GM12874 (cell line): ENCODE data around the gene ZNF385B.

Experiments
- CTCF ChIP-seq: IDR thresholded peaks from 2 replicates; pipeline ENCODE4 v1.5.1; 2011; ENCODE audit warnings: low read depth, mild to moderate bottlenecking, control low read depth, low read length, moderate library complexity; ENCODE audit not compliant: insufficient read depth

ZNF385B gene

GRCh38 chr2:179741317-179741716 lies 120.1 kb downstream of the ZNF385B start:
- TF ChIP-seq CTCF = no peak

GRCh38 chr2:179729966-179730365 lies 131.4 kb downstream of the ZNF385B start:
- no peak for TF ChIP-seq CTCF

- no peak for TF ChIP-seq CTCF
These were observed 134.8 kb downstream of the ZNF385B start for GRCh38 chr2:179726461-179727180.

DNA sequence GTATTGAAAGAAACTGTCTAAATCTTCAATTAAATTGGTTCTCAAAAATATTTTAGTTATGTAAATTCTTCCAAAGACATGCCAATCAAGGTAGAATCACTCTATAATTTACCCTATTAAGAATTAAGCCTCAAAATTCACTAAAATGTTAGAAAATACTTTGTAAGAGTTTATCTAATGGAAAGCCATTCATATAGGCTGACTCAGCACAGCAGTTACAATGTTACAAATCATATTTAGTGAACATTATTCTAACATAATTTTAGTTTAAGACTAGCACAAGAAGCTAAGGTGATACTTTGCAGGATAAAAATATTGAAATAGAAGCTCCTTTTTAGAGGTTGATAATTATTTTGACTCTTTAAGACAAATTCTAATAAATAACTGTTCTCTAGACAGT lies 137.0 kb downstream of the ZNF385B start:
- no peak for TF ChIP-seq CTCF

DNA sequence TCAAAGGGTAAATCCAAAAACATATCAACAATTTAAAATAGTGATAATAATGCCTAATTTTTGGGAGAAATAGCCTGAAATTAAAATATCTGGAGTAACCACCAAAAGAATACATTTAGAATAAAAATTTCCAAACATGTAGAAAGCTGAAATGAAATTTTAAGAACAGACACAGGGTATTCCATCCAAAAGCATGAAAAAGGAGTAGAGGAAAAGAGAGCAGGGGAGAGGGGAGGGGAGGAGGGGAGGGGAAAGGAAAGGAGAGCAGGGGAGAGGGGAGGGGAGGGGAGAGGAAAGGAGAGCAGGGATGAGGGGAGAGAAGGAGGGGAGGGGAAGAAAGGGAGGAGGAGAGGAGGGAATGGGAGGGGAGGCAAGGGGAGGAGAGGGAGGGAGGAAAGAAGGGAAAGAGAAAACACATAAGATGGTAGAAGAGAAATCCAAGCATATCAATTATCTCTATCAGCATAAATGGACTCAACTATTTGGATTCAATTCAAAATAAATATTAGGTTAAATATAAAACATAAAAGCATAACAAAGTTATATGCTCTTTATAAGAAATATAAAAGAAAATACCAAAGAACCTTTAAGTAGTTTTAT lies 141.1 kb downstream of the ZNF385B start:
- TF ChIP-seq CTCF = no peak

- no peak for TF ChIP-seq CTCF
These were observed 145.5 kb downstream of the ZNF385B start for GRCh38 chr2:179715871-179716270.

GRCh38 chr2:179715196-179715595 lies 146.2 kb downstream of the ZNF385B start:
- TF ChIP-seq CTCF = no peak
